Pancreas (tissue), 10 donors: ENCODE measurements around the gene SVBP. TPM values are rescaled to one million over a fixed set of nuclear protein-coding genes. Genes with fewer than 3 reads are reported as not detected.

ENCODE experiments used
- ATAC-seq, 4 donors: fragments of 200-7000 bp; cut with Tn5 transposase; one replicate each; pipeline versions ENCODE4 v1.8.0 to v1.9.1; 2020; ENCODE audit warnings: mild to moderate bottlenecking in 4 of 4, moderate library complexity in 4 of 4
- DNase-seq, 6 donors: peaks; one replicate each; pipeline ENCODE4 v3.0.0-alpha.2; 2020
- FAIRE-seq: peaks from 2 replicates; lab custom pipeline; 2012; peaks lifted over from hg19 to GRCh38; lab: Jason Lieb, UNC
- H3K27ac ChIP-seq, 4 donors: fragments of 200-600 bp; sonication (generic); 1 replicate in 3 of 4; 2 replicates in 1 of 4; pipeline versions ENCODE4 v1.5.0 to v1.8.0; 2020
- H3K27me3 ChIP-seq, 4 donors: fragments of 200-600 bp; one replicate each; pipeline ENCODE4 v1.8.0; 2021
- H3K36me3 ChIP-seq, 3 donors: fragments of 200-600 bp; sonication (generic) in 1 of 3; one replicate each; pipeline versions ENCODE4 v1.5.0 to v1.8.0; 2020 to 2021
- H3K4me1 ChIP-seq, 3 donors: fragments of 200-600 bp; one replicate each; pipeline ENCODE4 v1.8.0; 2021
- H3K4me3 ChIP-seq, 4 donors: fragments of 200-600 bp; sonication (generic) in 2 of 4; one replicate each; pipeline versions ENCODE4 v1.5.0 to v1.8.0; 2020 to 2021
- H3K9me3 ChIP-seq, 4 donors: fragments of 200-600 bp; one replicate each; pipeline ENCODE4 v1.8.0; 2021
- CTCF ChIP-seq, 4 donors: fragments of 200-600 bp; sonication (generic) in 3 of 4; IDR thresholded peaks; one replicate each; pipeline versions ENCODE4 v1.5.0 to v1.8.0; 2021; ENCODE audit warnings: antibody characterized with exemption in 4 of 4
- WGBS, 2 donors: extraction: QIAGEN DNeasy Blood & Tissue Kit; methylation state at CpG; one replicate each; pipeline ENCODE4 v1.1.7; 2013; 5-methylcytosine and 5-hydroxymethylcytosine counted together
- intact Hi-C, 3 donors: fragments of 100-400 bp; cut with DNase I; formaldehyde crosslinking; loops; one replicate each; pipeline versions ENCODE4 v1.11.1 to v1.14.2; 2022
- polyA plus RNA-seq, 2 donors: library from polyadenylated mRNA; stranded (reverse); fragments of 200-250 nt; gene quantifications; one replicate each; pipeline ENCODE4 v1.2.3, GENCODE V29; 2013
- total RNA-seq, 6 donors: library from RNA; stranded (reverse); fragmentation: NEBNext Ultra II Directional in 4 of 6; extraction: Animal tissue kit (Norgen Biotek cat#: 25700) in 4 of 6; gene quantifications; one replicate each; pipeline versions ENCODE4 v1.2.1 to v1.2.4, GENCODE V29; 2021 to 2023
- donor health status: healthy with polysubstance abuse.
- donor health status: DM: no; HTN: no; CAD: no; lungs with moderate emphysema.
- donor health status: DM: no; HTN: no; CAD: no.
- donor health status: control.
- donor health status: control.
- donor health status: Bipolar disorder and iron deficiency.
- donor health status: DM: yes; HTN: yes; CAD: no.
- donor health status: DM: no; HTN: no; CAD: no.
- donor health status: DM: no; HTN: no; CAD: no.
- donor health status: DM: yes; HTN: yes; CAD: no.

SVBP gene
- total and polyA plus RNA-seq, 8 donors = 3.2 to 25.5 (median 6.9) TPM

GRCh38 chr1:42846257-42847110 lies 29.3 kb upstream of the SVBP start, which contains the start of gene ZNF691:
Gene ZNF691, plus strand, starts transcription at chr1:42846613. Its CDS starts 3,046 bp downstream, at chr1:42849659.
- H3K4me3 ChIP-seq = peak within 1 kb of the TSS; percentile 75 to 95 (median 90)
- DNase-seq = peak; percentile 86 to 95 (median 92)
- H3K36me3 ChIP-seq = peaks cover 0 to 5% (median 0%) of the 10 kb centered on the region in 3 donors
- no peaks in the 10 kb centered on the region for H3K9me3 ChIP-seq
- 1% methylated on average over 48 to 50 of the region's 50 CpGs for WGBS, 2 donors
- peak; percentile 99 to 100 (median 100) for ATAC-seq
- peak; percentile 83 for FAIRE-seq
- no peaks in the 10 kb centered on the region for H3K27me3 ChIP-seq
- peak within 1 kb of the TSS in 3 of 4 donors; percentile 53 to 60 (median 55) for H3K27ac ChIP-seq
- intact Hi-C loops = no loop called here
- TF ChIP-seq CTCF (IDR thresholded peaks at IDR 0.05) = peak in 1 of 4 donors; percentile 23
- peaks cover 0 to 13% (median 8%) of the 10 kb centered on the region in 3 donors for H3K4me1 ChIP-seq

GRCh38 chr1:42845866-42846256 lies 28.7 kb upstream of the SVBP start:
- peak; percentile 5 to 13 (median 8) for ATAC-seq
- no peaks in the 10 kb centered on the region for H3K36me3 ChIP-seq
- H3K9me3 ChIP-seq = no peaks in the 10 kb centered on the region
- 6 to 8% methylated on average over 10 of the region's 10 CpGs for WGBS, 2 donors
- H3K4me3 ChIP-seq = peak overlapping the region; percentile 75 to 95 (median 90)
- H3K4me1 ChIP-seq = peaks cover 0 to 13% (median 8%) of the 10 kb centered on the region in 3 donors
- H3K27me3 ChIP-seq = no peaks in the 10 kb centered on the region
- no peak for TF ChIP-seq CTCF (IDR thresholded peaks at IDR 0.05)
- intact Hi-C loops = no loop called here
- H3K27ac ChIP-seq = no peak overlapping the region
- DNase-seq = no peak
- no peak for FAIRE-seq

GRCh38 chr1:42845193-42845592 lies 28.0 kb upstream of the SVBP start:
- no peaks in the 10 kb centered on the region for H3K36me3 ChIP-seq
- H3K4me3 ChIP-seq = no peak overlapping the region
- no peak overlapping the region for H3K27ac ChIP-seq
- peaks cover 0 to 13% (median 8%) of the 10 kb centered on the region in 3 donors for H3K4me1 ChIP-seq
- ATAC-seq (no peak), DNase-seq (no peak), FAIRE-seq (peak; percentile 59)
- 53 to 61% methylated on average over 1 of the region's 1 CpG for WGBS, 2 donors
- intact Hi-C loops = no loop called here
- no peaks in the 10 kb centered on the region for H3K9me3 ChIP-seq
- H3K27me3 ChIP-seq = no peaks in the 10 kb centered on the region
- no peak for TF ChIP-seq CTCF (IDR thresholded peaks at IDR 0.05)

- no peaks in the 10 kb centered on the region for H3K9me3 ChIP-seq
- no peak overlapping the region for H3K27ac ChIP-seq
- TF ChIP-seq CTCF (IDR thresholded peaks at IDR 0.05) = no peak
- intact Hi-C loops = no loop called here
- DNase-seq (no peak), ATAC-seq (no peak), FAIRE-seq (no peak)
- peaks cover 0 to 13% (median 8%) of the 10 kb centered on the region in 3 donors for H3K4me1 ChIP-seq
- H3K36me3 ChIP-seq = no peaks in the 10 kb centered on the region
- H3K27me3 ChIP-seq = no peaks in the 10 kb centered on the region
- WGBS, 2 donors = 91 to 94% methylated on average over 4 of the region's 4 CpGs
- no peak overlapping the region for H3K4me3 ChIP-seq
Observed at GRCh38 chr1:42844592-42845140, 27.5 kb upstream of the SVBP start.
